Caco-2 (cell line): Measurements from ENCODE around the gene XKRX. TPM values are rescaled to one million over a fixed set of nuclear protein-coding genes. Genes with fewer than 3 reads are reported as not detected.

Experiments
- Bru-seq: library from RNA; stranded (reverse); fragments of 400-500 nt; gene quantifications from one replicate; lab custom pipeline; 2021; lab: Mats Ljungman, UMichigan
- BruChase-seq, 2 experiments: library from RNA; stranded (reverse); fragments of 400-500 nt; gene quantifications; one replicate each; lab custom pipeline; 2021; lab: Mats Ljungman, UMichigan
- BruUV-seq: library from RNA; stranded (reverse); fragments of 400-500 nt; replicated peaks from 2 replicates; lab custom pipeline; 2021; lab: Mats Ljungman, UMichigan
- CTCF ChIA-PET: fragments of 300-600 bp; sonication (Branson Sonifier 250); formaldehyde crosslinking; loops from one replicate; lab custom pipeline; 2022; ENCODE audit warnings: antibody characterized with exemption; lab: Charles Lee
- POLR2A ChIA-PET: fragments of 300-600 bp; sonication (Branson Sonifier 250); formaldehyde crosslinking; loops from one replicate; lab custom pipeline; 2022; ENCODE audit warnings: antibody characterized with exemption; lab: Charles Lee
- DNase-seq, 2 experiments: peaks; one replicate each; pipeline versions ENCODE4 v3.0.0 to v3.0.0-alpha.2; 2020 to 2022
- H3K27me3 ChIP-seq: replicated peaks from 2 replicates; pipeline ENCODE4 v1.6.0; 2011; ENCODE audit warnings: low read length; ENCODE audit not compliant: control insufficient read depth, insufficient read depth
- H3K36me3 ChIP-seq: 2 replicates; pipeline ENCODE4 v1.5.1; 2011; ENCODE audit warnings: low read length; ENCODE audit not compliant: control insufficient read depth, insufficient read depth
- H3K4me1 ChIP-seq: fragments of 250-450 bp; sonication (Bioruptor Pico); 2 replicates; pipeline ENCODE4 v1.5.1; 2020; ENCODE audit warnings: mild to moderate bottlenecking
- H3K4me3 ChIP-seq: 2 replicates; pipeline ENCODE4 v1.5.1; 2011; ENCODE audit warnings: low read depth, mild to moderate bottlenecking, control low read depth, low read length
- H3K9me3 ChIP-seq: fragments of 250-450 bp; sonication (Bioruptor Pico); 2 replicates; pipeline ENCODE4 v1.5.1; 2020; ENCODE audit warnings: mild to moderate bottlenecking, moderate library complexity
- H3K27ac Mint-ChIP-seq: one replicate; pipeline ENCODE4 v1.8.0; 2022; ENCODE audit warnings: mixed read lengths; ENCODE audit not compliant: unreplicated experiment
- H3K27me3 Mint-ChIP-seq: one replicate; pipeline ENCODE4 v1.8.0; 2022; ENCODE audit warnings: mixed read lengths; ENCODE audit not compliant: insufficient read depth, unreplicated experiment
- H3K36me3 Mint-ChIP-seq: one replicate; pipeline ENCODE4 v1.8.0; 2022; ENCODE audit warnings: mild to moderate bottlenecking, mixed read lengths; ENCODE audit not compliant: insufficient read depth, unreplicated experiment
- H3K4me1 Mint-ChIP-seq: one replicate; pipeline ENCODE4 v1.8.0; 2022; ENCODE audit warnings: low read depth, mixed read lengths; ENCODE audit not compliant: unreplicated experiment
- H3K4me3 Mint-ChIP-seq: one replicate; pipeline ENCODE4 v1.8.0; 2022; ENCODE audit warnings: mild to moderate bottlenecking, moderate library complexity, mixed read lengths; ENCODE audit not compliant: unreplicated experiment
- H3K9me3 Mint-ChIP-seq: one replicate; pipeline ENCODE4 v1.8.0; 2022; ENCODE audit warnings: mixed read lengths; ENCODE audit not compliant: unreplicated experiment
- CTCF ChIP-seq, 2 experiments: fragments of 200-600 bp in 1 of 2; IDR thresholded peaks; 1 replicate in 1 of 2; 2 replicates in 1 of 2; pipeline versions ENCODE4 v1.5.1 to v1.8.0; 2011 to 2022; ENCODE audit warnings: antibody characterized with exemption in 1 of 2, control low read depth in 1 of 2, inconsistent platforms in 1 of 2, low read depth in 1 of 2, low read length in 1 of 2, mild to moderate bottlenecking in 1 of 2, moderate library complexity in 1 of 2; ENCODE audit not compliant: insufficient read depth in 1 of 2, severe bottlenecking in 1 of 2, unreplicated experiment in 1 of 2
- intact Hi-C: fragments of 100-400 bp; cut with micrococcal nuclease; formaldehyde crosslinking; loops from one replicate; pipeline ENCODE4 v1.10.0; 2022; ENCODE audit not compliant: unreplicated experiment
- long read RNA-seq: library from polyadenylated mRNA; stranded (forward); transcript quantifications from one replicate; pipeline ENCODE4 v2.0.0, GENCODE V29; 2022
- total RNA-seq: library from RNA; stranded (reverse); gene quantifications from 2 replicates; pipeline ENCODE4 v1.2.3, GENCODE V29; 2022

The XKRX gene
- total RNA-seq (28.7 and 29.7 TPM in 2 replicates), Bru-seq, nascent RNA (percentile 88 among the genes with signal in this experiment), BruChase-seq, experiment 1, labeled RNA remaining after a 2-hour chase (percentile 93 among the genes with signal in this experiment), BruChase-seq, experiment 2, labeled RNA remaining after a 6-hour chase (percentile 89 among the genes with signal in this experiment)
- long read RNA-seq, partial matches to known transcripts: 1 of 13 reads
- long read RNA-seq, other reads (novel, unspliced or antisense): 8 of 13 reads

GRCh38 chrX:100928660-100929613 lies at the start of gene XKRX:
TSS of gene XKRX (minus strand) at chrX:100928917. CDS start at chrX:100928304, 613 bp downstream.
- peak; percentile 88 for DNase-seq
- POLR2A ChIA-PET: interaction anchor here (1.3 to 1.8 kb wide), 2 partner anchors 17 to 169 kb away, joined by 6 to 7 read pairs; partner anchors contain the start of gene CENPI
- peak within 1 kb of the TSS; percentile 49 for H3K4me3 ChIP-seq
- peaks cover 5% of the 10 kb centered on the region for H3K36me3 Mint-ChIP-seq
- no peaks in the 10 kb centered on the region for H3K27me3 Mint-ChIP-seq
- H3K27me3 ChIP-seq: no peaks in the 10 kb centered on the region
- CTCF ChIA-PET: interaction anchor here (0.6 to 0.9 kb wide), 2 partner anchors 88 to 169 kb away, joined by 4 read pairs; partner anchors contain the start of gene CENPI
- peaks cover 13% of the 10 kb centered on the region for H3K4me1 ChIP-seq
- intact Hi-C loops: loop anchor here (2.0 to 10.0 kb wide), 3 partner anchors 46 to 126 kb away; partner anchors contain the start of gene TRMT2B
- H3K4me3 Mint-ChIP-seq: peak within 1 kb of the TSS; percentile 88
- peak within 1 kb of the TSS; percentile 83 for H3K27ac Mint-ChIP-seq
- TF ChIP-seq CTCF (IDR thresholded peaks at IDR 0.05; ENCODE audit: insufficient read depth in 1 of 2, low read depth in 1 of 2, low read length in 1 of 2, severe bottlenecking in 1 of 2, unreplicated experiment in 1 of 2): no peak
- H3K4me1 Mint-ChIP-seq: peaks cover 7% of the 10 kb centered on the region
- no peaks in the 10 kb centered on the region for H3K9me3 ChIP-seq
- H3K36me3 ChIP-seq: no peaks in the 10 kb centered on the region
- peaks cover 15% of the 10 kb centered on the region for H3K9me3 Mint-ChIP-seq
- BruUV-seq: no TSS peak

GRCh38 chrX:100976211-100976610 lies 47.5 kb upstream of the XKRX start:
- POLR2A ChIA-PET: no interaction called here

More at GRCh38 chrX:100976211-100976610, 47.5 kb upstream of the XKRX start:
- Mint-ChIP-seq H3K27me3 (no peaks in the 10 kb centered on the region), H3K36me3 (no peaks in the 10 kb centered on the region), H3K27ac (no peak overlapping the region), H3K9me3 (no peaks in the 10 kb centered on the region), H3K4me3 (no peak overlapping the region), H3K4me1 (peaks cover 6% of the 10 kb centered on the region)
- Histone ChIP-seq H3K9me3 (no peaks in the 10 kb centered on the region), H3K36me3 (no peaks in the 10 kb centered on the region), H3K4me3 (no peak overlapping the region), H3K4me1 (no peaks in the 10 kb centered on the region), H3K27me3 (no peaks in the 10 kb centered on the region)
- intact Hi-C loops: no loop called here
- CTCF ChIA-PET: no interaction called here
- no peak for DNase-seq
- BruUV-seq: no TSS peak
- no peak for TF ChIP-seq CTCF (IDR thresholded peaks at IDR 0.05; ENCODE audit: insufficient read depth in 1 of 2, low read depth in 1 of 2, low read length in 1 of 2, severe bottlenecking in 1 of 2, unreplicated experiment in 1 of 2)
